C4-2B (cell line): Measurements from ENCODE around the gene PP2D1.

Experiments
- H3K27ac ChIP-seq: fragments of 450-650 bp; 2 replicates; pipeline ENCODE4 v1.5.1; 2017
- CTCF ChIP-seq: fragments of 450-650 bp; conservative IDR thresholded peaks from 2 replicates; pipeline ENCODE4 v1.5.1; 2017; ENCODE audit warnings: mild to moderate bottlenecking
- ZFX ChIP-seq: fragments of 450-650 bp; IDR thresholded peaks from 2 replicates; pipeline ENCODE4 v1.6.1; 2017

Gene PP2D1

GRCh38 chr3:19946832-19947548, 65.1 kb downstream of the PP2D1 start, which contains the start of gene RAB5A:
TSS of gene RAB5A (plus strand) at chr3:19947097. CDS start at chr3:19950899, 3,802 bp downstream.
- no peak for TF ChIP-seq CTCF
- TF ChIP-seq ZFX, result no peak
- peak within 1 kb of the TSS; percentile 87 for H3K27ac ChIP-seq

GRCh38 chr3:19945969-19946831, 65.9 kb downstream of the PP2D1 start:
- TF ChIP-seq CTCF (no peak), ZFX (no peak)
- peak overlapping the region; percentile 87 for H3K27ac ChIP-seq

- H3K27ac ChIP-seq, result no peak overlapping the region
- TF ChIP-seq ZFX (no peak), CTCF (no peak)
Measured at GRCh38 chr3:19945534-19945933, 66.5 kb downstream of the PP2D1 start.

- TF ChIP-seq ZFX, result no peak
Measured at GRCh38 chr3:19940643-19941042, 71.4 kb downstream of the PP2D1 start.

GRCh38 chr3:19938295-19938627, 73.8 kb downstream of the PP2D1 start:
- no peak overlapping the region for H3K27ac ChIP-seq
- TF ChIP-seq CTCF (no peak), ZFX (no peak)

More at GRCh38 chr3:19940643-19941042, 71.4 kb downstream of the PP2D1 start:
- no peak overlapping the region for H3K27ac ChIP-seq

- no peak overlapping the region for H3K27ac ChIP-seq
- TF ChIP-seq ZFX (no peak), CTCF (no peak)
Measured at GRCh38 chr3:19937459-19938294, 74.4 kb downstream of the PP2D1 start.
